Stimulated activated CD8-positive, alpha-beta memory T cell treated with anti-CD3 and anti-CD28 coated beads, Interleukin-7, amount 100 ng/mL, for 48 hours (primary cell): ENCODE data around the gene ILKAP.
A peak's percentile ranks its signal among the peaks of the same experiment; 100 is the strongest.

Experiments used
- DNase-seq, 2 donors: peaks; one replicate each; pipeline ENCODE4 v3.0.0-alpha.2; 2020; ENCODE audit warnings: low read depth in 1 of 2; ENCODE audit errors: extremely low read depth in 1 of 2

Gene ILKAP

DNA sequence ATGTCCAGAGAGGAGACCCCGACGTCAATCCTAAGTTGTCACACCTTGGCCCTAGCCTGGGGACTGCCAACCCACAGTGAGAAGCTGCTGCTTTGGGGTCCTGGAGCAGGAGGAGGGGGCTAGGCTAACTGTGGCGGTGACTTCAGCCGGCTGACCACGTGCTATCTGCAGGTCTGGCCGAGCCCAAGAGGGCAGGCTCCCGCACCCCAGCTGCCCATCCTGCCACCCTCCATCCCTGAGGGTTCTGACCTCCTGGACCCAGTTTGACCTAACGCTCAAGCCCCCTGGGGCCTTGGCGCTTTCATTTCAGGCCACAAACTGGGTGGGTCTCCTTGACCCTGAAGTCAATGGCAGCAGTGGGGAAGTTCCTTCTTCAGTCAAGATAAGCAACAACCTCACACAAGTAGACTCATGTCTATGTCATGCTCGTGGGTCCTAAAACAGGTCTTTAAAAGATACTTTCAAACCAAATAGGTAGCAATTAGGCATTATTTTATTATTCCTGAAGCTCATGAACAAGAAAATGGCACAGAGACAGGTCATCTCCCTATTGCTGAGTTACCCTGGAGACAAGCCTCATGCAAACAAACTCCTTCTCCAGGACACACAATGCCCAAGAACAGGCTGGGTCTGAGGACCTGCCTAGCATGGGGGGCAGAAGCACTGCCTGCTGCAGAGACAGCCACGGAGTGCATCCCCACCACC is 34.1 kb upstream of the ILKAP start:
- DNase-seq: no peak

DNA sequence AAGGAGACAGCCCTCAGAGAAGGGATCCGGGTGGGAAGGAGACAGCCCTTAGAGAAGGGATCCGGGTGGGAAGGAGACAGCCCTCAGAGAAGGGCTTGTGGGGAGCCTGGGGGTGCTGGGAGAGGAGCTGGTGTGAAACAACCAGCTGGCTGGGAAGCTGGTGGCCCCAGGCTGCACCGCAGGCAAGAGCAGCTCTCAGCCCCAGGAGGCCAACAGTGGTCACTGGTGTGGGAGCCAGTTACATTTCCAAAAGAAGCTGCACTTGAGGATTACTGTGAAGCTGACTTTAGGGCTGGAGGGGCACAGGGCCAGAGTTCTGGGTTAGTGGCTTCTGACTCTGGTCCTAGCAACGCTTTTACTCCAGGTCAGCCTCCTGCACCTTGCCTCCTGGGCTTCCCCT is 33.1 kb upstream of the ILKAP start:
- no peak for DNase-seq

DNA sequence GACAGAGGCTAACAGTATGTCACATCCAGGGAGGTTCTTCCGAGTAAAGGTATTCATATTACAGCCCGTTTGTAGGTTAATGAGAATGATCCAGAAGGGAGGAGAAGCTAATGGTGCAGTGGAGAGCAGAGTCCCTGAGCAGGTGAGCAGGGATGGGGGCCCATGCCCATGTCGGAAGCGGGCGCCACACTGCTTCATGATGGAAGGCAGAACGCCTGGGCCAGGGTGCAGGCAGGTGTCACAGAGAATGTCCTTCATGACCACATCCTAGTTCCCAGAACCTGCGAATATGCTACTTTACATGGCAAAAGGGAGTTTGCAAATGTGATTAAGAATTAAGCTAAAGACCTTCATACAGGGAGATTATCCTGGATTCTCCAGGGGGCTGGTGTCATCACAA is 32.4 kb upstream of the ILKAP start:
- no peak for DNase-seq

DNA sequence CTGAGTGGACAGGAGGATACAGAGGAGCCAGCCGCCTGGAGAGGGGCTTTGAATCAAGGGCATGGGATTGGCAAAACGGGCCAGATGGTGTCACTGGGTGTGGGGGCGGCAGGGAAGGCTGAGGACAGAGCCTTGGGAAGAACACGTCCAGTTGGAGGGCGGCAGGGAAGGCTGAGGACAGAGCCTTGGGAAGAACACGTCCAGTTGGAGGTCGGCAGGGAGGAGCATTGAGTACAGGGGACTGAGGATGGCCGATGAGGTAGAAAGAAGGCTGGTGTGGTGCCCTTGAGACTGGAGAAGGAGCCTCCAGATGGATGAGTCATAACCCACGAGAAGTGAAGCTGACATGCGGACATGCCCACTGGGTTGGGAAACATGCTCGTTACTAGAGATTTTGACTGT is 31.8 kb upstream of the ILKAP start:
- no peak for DNase-seq

DNA sequence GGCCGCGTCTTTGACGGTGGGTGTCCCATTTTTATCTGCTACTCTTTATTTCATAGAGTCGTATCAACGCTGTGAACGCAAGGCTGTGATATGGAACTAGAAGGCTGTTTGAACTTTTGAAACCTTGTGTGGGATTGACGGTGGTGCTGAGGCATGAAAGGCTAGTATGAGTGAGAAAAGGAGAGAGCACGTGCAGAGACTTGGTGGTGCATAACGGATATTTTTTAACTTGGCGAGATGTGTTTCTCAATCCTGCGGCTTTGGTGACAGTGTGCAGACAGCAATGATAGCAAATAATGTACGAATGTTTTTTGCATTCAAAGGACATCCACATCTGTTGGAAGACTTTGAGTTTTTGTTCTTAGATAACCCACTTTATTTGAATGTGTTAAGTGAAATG is 30.1 kb upstream of the ILKAP start:
- DNase-seq: no peak

DNA sequence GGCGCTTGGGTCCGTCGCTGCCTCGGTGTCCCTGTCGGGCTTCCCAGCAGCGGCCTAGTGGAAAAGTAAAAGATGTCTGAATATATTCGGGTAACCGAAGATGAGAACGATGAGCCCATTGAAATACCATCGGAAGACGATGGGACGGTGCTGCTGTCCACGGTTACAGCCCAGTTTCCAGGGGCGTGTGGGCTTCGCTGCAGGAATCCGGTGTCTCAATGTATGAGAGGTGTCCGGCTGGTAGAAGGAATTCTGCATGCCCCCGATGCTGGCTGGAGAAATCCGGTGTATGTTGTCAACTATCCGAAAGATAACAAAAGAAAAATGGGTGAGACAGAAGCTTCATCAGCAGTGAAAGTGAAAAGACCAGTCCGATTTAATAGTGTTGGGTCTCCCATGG is 28.3 kb upstream of the ILKAP start:
- DNase-seq: no peak

DNA sequence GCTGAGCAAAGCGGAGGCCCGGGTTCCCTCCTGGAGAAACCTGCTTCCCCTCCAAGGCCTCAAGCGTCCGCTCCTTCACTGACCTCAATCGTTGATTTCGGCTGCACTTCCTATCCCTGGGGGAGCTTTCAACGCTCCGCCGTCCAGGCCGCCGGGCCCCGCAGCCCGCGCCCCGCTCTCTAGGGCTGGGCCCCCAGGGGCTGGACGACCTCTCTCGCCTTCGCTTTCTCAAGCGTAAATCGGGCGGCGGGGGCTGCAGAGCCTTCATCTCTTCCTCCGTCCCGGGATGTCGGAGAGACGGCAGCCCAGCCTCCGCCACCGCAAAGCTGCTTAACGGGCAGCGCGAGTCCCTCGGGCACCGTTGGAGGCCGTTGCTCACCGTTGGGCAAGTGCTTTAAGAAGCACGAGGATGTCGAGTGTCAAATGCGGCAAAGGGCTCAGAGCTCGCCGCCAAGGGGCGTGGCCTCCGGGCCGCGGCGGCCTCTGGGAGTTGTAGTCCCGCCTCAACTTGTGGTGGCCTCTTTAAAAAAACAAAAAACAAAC is 27.8 kb upstream of the ILKAP start:
- peak; percentile 49 to 59 for DNase-seq

DNA sequence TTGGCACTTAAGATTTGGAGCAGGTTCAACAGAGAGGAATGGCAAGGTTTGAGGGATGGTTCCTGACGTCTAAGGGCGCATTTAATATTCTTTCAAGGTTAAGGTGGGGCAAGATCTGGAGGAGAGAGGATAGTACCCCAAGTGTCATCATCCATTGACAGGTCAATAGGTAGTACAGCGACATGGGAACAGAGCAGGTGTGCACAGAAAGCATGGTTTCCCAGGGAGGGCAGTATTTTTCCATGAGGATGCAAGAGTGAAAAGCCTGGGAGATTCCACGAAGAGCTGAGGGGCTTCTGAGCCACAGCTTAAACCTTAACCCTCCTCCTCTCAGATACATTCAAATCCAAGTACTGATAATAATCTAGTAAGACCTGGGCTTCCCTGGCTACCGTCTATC is 27.2 kb upstream of the ILKAP start:
- DNase-seq: no peak

DNA sequence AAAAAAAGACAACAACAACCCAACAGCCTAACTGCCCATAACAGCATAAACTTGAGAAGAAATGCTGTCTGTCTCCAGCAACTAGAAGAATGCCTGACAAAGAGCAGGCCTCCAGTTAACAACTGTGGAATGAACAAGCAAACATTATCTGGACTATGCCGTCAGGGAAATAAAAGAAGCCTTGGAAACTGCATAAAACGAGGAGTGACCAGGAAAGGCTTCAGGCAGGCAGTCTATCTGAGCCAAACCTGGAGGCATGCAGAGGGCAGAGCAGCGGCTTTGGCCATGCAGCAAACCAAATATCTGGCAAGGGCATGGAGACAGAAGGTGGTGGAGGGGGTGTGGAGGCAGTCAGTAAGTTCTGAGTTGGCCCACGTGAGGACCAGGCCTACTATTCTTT is 25.2 kb upstream of the ILKAP start:
- DNase-seq: no peak

DNA sequence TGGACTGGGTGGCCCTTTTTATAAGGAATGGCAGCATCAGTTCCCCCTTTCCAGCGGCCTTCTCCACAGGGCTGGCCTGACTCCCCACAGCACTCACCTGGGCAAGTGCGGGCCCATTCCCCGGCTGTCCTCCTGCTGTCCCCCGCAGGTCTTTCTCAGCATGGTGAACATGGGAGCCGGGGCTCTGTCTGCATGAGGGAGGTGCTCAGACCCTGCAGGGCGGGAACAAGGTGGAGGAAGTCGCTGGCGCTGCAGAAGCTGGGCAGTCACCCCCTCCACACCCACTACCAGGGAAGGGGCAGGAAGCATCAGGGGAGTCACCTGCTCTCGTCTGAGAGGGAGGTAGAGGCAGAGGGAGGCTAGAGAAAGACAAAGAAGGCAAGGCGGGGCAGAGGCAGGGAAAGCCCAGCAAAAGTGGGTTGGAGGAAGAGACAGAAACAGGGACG is 24.1 kb upstream of the ILKAP start:
- no peak for DNase-seq

DNA sequence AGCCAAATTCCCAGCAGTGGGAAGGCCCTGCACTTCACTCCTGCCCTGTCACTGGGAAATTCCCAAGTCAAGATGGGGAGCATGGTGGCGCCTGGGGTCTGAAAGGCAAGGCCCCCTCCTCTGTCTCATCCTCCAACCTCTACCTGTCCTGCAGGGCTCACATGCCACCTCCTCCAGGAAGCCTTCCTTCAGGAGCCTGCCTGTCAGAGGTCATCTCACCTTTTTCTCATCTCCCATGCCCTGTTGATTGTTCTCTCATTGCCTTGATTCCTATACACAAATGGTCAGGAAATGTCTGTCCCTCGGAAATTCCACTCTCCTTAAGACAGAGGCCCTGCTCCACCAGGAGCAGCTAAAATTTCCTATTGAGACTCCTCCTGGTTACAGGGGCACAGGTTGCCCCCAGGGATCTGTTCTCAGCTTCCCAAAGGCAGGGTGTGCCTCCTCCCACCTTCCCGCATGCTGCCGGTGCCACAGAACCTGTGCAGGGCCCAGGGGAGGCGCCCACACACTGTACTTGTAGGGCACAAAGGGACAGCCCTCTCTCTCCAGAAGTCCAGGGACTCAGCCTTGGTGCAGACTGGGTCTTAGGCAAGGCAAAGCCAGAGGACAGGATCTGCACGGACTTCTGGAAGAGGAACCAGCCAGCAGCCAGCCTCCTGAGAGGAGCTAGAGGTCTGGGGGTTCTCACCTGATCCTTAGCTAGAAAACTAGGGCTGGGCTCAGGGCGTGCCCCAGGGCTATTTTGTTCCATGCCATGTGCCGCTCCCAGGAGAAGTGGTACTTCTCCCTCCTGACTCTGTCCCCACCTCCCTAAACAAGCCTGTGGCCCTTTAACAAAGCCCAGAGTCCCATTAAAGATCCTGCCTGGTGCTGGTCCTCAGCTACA is 23.4 kb upstream of the ILKAP start:
- no peak for DNase-seq

DNA sequence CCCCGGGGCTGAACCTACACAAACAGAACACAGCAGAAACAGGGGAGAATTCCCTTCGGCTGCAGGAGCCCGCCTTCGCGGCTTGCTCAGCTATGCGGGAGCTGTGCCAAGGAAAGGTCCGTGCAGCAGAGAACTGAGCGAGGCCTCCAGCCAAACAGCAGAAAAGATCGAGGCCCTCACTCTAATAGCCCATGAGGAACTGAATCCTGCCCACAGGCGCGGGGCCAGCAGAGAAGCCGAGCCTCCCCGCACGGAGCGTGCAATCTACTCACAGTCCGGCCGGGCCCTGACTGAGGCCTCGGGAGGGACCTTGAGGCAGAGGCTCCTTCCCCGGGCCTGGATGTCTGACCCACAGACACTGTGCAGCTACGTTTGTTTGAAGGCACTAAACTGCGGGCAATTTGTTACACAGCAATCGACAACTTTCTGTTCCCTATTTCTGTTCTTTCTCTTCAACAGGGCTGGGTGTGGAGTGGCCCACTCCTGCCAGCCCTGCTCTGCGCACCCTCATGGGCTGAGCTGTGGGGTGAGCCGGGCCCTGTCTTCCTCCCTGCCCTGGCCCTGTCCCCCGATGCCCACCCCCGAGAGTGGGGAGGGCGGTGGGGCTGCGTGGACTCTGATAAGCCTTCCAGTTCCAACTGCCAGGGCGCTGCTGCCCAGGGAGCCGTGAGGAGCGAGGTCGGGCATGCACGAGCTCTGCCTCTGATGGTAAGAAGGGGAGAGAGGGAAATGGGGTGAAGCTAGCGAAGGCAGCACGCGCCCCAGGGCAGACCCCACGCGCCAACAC is 22.6 kb upstream of the ILKAP start:
- DNase-seq: no peak

DNA sequence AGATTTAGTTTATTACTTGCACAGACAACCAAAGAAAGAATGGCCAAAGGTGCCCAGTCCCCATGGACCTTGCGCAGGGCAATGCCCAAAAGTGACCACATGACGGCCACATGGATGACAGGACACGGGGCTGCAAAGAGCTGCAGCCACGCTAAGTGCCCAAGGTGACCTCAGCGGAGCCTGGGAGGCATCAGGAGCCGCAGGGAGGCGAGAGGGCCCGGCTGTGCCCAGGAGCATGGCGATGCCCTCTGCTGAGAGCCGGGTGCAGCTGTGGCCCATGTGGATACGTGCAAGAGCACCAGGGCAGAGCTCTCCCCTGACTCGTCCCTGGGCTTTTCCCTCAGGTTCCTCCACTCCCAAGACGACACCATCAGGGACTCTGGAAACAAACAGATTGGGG is 21.6 kb upstream of the ILKAP start:
- DNase-seq: no peak

DNA sequence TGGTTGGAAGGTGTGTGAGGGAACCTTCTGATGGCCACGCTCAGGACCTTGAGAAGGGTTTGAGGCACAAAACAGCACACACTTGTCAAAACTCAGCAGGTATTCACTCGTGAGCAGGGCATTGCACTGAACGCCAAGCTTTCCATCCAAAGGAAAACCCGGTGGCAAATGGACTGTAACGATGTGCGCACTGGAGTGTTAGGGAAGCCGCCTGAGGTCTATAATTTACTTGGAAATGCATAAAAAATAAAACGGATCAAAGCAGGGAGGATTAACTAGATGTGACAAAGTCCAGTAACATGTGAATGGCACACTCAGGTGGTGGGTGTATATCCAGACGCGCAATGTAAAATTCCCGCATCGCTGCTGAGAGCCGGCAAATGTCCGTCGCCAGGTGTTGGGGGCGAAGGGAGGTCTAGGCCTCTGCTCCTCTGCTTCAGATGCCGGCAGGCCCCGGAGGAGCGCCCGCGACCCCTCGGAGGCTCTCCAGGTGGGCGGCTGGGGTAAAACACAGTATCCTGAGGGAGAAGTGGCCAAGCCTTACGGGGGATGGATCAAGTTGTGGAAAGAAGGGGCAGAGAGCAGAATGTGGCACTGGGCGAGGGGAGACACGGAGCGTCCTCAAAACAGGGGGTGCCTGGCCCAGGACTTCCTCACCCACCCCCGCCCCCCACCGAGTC is 21.0 kb upstream of the ILKAP start:
- DNase-seq: no peak

DNA sequence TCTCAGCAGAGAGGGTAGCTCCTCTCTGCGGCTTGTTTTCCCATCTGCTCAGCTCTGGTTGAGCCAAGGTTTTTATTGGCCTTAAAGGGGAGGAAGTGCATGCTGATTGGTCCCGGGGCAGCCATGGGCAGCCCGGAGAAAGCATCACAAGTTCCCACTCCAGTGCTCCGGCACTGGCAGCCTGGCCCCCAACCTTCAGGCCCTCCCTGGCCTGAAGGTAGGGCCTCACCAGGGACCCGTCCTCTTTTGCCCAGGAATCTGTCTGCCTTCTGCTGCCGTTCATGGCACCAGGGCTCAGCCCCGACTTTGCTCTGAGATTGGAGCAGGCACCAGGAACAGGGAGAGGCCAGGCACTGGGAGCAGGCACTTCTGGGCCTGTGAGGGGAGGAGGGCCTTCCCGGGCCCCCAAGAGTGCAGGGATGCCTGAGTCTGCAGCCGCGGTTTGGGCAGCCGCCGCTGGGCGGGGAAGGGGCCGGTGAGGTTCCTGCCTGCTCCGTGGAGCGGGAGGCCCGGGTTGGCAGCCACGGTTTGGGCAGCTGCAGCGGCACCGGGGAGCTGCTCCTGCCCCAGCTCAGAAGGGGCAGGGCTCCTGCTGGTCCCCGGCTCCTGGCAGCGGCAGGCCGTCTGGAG is 17.5 kb upstream of the ILKAP start:
- no peak for DNase-seq

DNA sequence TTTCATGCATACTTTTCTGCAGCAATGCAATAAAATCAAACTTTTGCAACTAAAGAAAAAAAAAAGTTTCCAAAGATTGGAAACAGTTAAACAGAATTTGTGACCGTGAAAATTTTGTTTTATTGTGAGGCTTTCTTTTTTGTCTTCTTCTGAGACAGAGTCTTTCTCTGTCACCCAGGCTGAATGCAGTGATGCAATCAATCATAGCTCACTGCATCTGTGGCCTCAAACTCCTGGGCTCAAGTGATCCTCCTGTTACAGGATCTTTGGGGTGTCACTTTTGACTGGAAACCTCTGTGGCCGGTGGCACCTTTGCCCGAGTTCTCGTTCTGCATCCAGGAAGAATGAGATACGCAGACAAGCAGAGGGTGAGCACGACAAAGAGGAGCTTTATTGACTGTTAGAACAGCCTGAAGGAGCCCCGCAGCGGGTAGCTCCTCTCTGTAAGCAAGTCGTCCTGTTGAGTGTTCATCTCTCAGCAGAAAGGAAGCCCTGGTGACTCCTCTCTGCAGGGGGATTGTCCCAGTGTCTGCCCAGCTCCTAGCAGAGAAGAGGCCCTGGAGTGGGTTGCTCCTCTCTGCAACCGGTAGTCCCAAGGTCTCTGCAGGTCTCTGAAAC is 16.9 kb upstream of the ILKAP start:
- DNase-seq: no peak

DNA sequence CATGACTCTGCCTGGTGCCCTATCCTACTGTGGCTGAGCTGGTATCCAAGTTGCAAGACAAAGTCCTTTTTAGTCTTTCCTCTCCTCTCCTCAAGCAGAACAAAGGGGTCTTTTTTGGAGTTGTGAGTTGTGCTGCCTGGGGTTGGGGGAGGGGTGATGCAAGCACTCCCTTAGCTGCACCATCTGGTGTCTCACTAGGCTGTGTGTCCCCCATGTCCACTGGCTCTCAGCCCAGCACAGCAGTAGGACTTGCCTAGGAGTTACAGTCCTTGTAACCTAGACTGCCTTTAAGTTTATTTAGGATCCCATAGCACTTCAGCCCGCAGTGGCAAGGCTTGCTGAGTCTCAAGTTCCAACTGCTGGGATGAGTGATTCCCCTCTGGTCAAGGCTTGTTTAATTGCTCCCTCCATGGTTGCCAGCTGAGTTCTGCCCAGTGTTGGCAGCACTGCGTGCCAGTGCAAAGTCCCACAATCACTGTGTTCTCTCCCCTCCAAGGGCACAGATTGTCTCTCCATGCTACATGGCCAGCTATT is 13.2 kb upstream of the ILKAP start:
- DNase-seq: no peak

DNA sequence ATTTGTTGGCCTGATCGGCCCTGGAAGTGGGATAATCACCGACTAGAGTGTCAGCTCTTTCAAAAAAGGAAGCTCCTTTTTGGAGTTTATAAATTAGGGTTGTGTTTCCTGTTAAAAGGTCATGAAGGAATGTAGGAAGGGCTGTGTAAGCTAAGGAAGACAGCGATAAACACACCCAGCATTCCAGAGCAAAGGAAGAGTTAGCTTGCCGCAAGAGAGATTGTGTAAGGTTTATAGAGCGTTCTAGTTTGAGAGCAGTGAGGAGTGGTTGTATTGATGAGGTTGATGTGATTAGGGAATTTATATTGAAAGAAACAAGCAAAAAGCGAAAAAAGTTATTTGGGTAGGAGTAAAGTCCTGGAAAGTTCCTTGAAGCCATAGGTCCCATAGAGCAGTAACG is 3.5 kb upstream of the ILKAP start:
- DNase-seq: no peak

DNA sequence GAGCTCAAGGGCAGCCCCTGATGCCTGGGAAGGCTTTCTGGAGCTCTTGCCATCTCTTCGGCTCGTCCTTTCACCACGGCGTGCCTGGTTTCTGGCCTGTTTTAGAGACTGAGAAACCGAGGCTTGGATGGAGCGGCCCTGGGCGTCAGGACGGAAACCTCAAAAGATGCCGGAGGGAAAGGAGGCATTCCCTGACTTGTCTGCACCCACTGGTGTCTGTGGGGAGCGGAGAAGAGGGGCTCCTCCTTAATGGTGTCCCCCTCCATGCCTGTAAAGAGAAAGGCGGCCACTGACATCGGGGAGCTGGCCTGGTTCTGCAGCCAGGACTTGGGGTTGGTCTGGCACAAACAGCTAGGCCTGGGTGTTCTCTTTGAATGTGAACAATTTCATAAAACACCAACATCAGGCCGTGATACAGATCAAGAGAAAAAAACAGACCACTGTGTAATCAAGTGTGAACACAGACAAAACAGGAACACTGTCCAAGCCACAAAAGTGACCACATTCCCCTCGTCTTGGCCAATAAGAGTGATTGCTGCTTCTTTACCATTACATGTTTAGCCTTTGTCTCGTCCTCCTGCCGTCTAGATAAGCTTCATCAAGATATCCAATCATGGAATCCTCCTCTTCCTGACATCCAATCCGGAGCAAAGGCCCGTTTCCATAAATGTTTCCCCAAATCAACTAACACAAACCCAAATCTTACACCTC is 633 bp upstream of the ILKAP start:
- DNase-seq: peak in 1 of 2 donors; percentile 3
